Activated T-cell treated with anti-CD3 and anti-CD28 coated beads, Interleukin-2, amount 50 U/mL, for 72 hours (primary cell): ENCODE results near the gene APEX2. TPM values are rescaled to one million over a fixed set of nuclear protein-coding genes. Genes with fewer than 3 reads are reported as not detected.

ENCODE experiments used
- ATAC-seq, 2 donors: fragments of 150-1000 bp; cut with Tn5 transposase; replicated peaks in 1 of 2; 2 replicates each; pipeline ENCODE4 v1.10.0; 2021; ENCODE audit warnings: moderate library complexity in 2 of 2, mild to moderate bottlenecking in 1 of 2
- DNase-seq, 2 donors: peaks; one replicate each; pipeline ENCODE4 v3.0.0; 2021 to 2022; ENCODE audit warnings: mixed read lengths in 1 of 2
- H3K27ac Mint-ChIP-seq: one replicate; pipeline ENCODE4 v1.8.0; 2022; ENCODE audit warnings: mild to moderate bottlenecking, moderate library complexity, mixed read lengths
- H3K27me3 Mint-ChIP-seq: one replicate; pipeline ENCODE4 v1.8.0; 2022; ENCODE audit warnings: low read depth, mixed read lengths
- H3K36me3 Mint-ChIP-seq, 2 donors: one replicate each; pipeline ENCODE4 v1.8.0; 2022; ENCODE audit warnings: mixed read lengths in 2 of 2, mild to moderate bottlenecking in 1 of 2; ENCODE audit not compliant: insufficient read depth in 2 of 2
- H3K4me1 Mint-ChIP-seq: one replicate; pipeline ENCODE4 v1.8.0; 2022; ENCODE audit warnings: low read depth, mixed read lengths
- H3K4me3 Mint-ChIP-seq, 2 donors: one replicate each; pipeline ENCODE4 v1.8.0; 2022; ENCODE audit warnings: mild to moderate bottlenecking in 2 of 2, mixed read lengths in 2 of 2, moderate library complexity in 2 of 2
- H3K9me3 Mint-ChIP-seq, 2 donors: one replicate each; pipeline ENCODE4 v1.8.0; 2022; ENCODE audit warnings: mixed read lengths in 2 of 2
- total RNA-seq, 2 donors: library from RNA; stranded (reverse); gene quantifications; one replicate each; pipeline ENCODE4 v1.2.3, GENCODE V29; 2022

APEX2 gene
- total RNA-seq, 2 donors from 2014 or later = 21.3 to 26.6 TPM

GRCh38 chrX:54994668-54995351 lies 5.4 kb upstream of the APEX2 start:
- no peaks in the 10 kb centered on the region for H3K36me3 Mint-ChIP-seq
- H3K9me3 Mint-ChIP-seq = no peaks in the 10 kb centered on the region
- DNase-seq (no peak), ATAC-seq (no peak)
- H3K4me3 Mint-ChIP-seq = no peak overlapping the region
- peaks cover 22% of the 10 kb centered on the region for H3K27me3 Mint-ChIP-seq
- H3K27ac Mint-ChIP-seq = no peak overlapping the region
- peaks cover 8% of the 10 kb centered on the region for H3K4me1 Mint-ChIP-seq

GRCh38 chrX:54995621-54996020 lies 4.5 kb upstream of the APEX2 start:
- Mint-ChIP-seq H3K4me3 (no peak overlapping the region), H3K4me1 (peaks cover 9% of the 10 kb centered on the region), H3K27ac (no peak overlapping the region), H3K27me3 (peaks cover 22% of the 10 kb centered on the region), H3K36me3 (peaks cover 0 to 2% of the 10 kb centered on the region in 2 donors), H3K9me3 (no peaks in the 10 kb centered on the region)
- DNase-seq (no peak), ATAC-seq (no peak)

- Mint-ChIP-seq H3K36me3 (peaks cover 11 to 12% of the 10 kb centered on the region in 2 donors), H3K9me3 (no peaks in the 10 kb centered on the region), H3K27me3 (no peaks in the 10 kb centered on the region), H3K4me3 (no peak overlapping the region), H3K4me1 (peaks cover 38% of the 10 kb centered on the region), H3K27ac (no peak overlapping the region)
- DNase-seq = no peak
- ATAC-seq = no peak
Measured at GRCh38 chrX:55004231-55004630, 4.1 kb downstream of the APEX2 start.

- no peak for ATAC-seq
- H3K4me1 Mint-ChIP-seq = peaks cover 31% of the 10 kb centered on the region
- H3K4me3 Mint-ChIP-seq = no peak overlapping the region
- H3K27me3 Mint-ChIP-seq = no peaks in the 10 kb centered on the region
- no peak for DNase-seq
- no peak overlapping the region for H3K27ac Mint-ChIP-seq
- H3K9me3 Mint-ChIP-seq = no peaks in the 10 kb centered on the region
- H3K36me3 Mint-ChIP-seq = peaks cover 11 to 12% of the 10 kb centered on the region in 2 donors
Measured at GRCh38 chrX:55005256-55005655, 5.1 kb downstream of the APEX2 start.

- Mint-ChIP-seq H3K27ac (no peak overlapping the region), H3K4me3 (no peak overlapping the region), H3K4me1 (peaks cover 18% of the 10 kb centered on the region), H3K27me3 (no peaks in the 10 kb centered on the region), H3K9me3 (no peaks in the 10 kb centered on the region), H3K36me3 (peaks cover 7 to 10% of the 10 kb centered on the region in 2 donors)
- DNase-seq (no peak), ATAC-seq (no peak)
Measured at GRCh38 chrX:55006827-55007621, 6.9 kb downstream of the APEX2 start.

- Mint-ChIP-seq H3K9me3 (no peaks in the 10 kb centered on the region), H3K27me3 (no peaks in the 10 kb centered on the region), H3K36me3 (peaks cover 7 to 10% of the 10 kb centered on the region in 2 donors), H3K4me3 (no peak overlapping the region), H3K4me1 (peaks cover 12% of the 10 kb centered on the region), H3K27ac (no peak overlapping the region)
- no peak for ATAC-seq
- no peak for DNase-seq
Measured at GRCh38 chrX:55007656-55008055, 7.5 kb downstream of the APEX2 start.

GRCh38 chrX:55008571-55009358 lies 8.6 kb downstream of the APEX2 start:
- no peaks in the 10 kb centered on the region for H3K9me3 Mint-ChIP-seq
- H3K4me3 Mint-ChIP-seq = no peak overlapping the region
- peak overlapping the region; percentile 56 for H3K27ac Mint-ChIP-seq
- H3K27me3 Mint-ChIP-seq = no peaks in the 10 kb centered on the region
- DNase-seq (no peak), ATAC-seq (peak in 1 of 2 donors; percentile 36)
- peaks cover 4 to 7% of the 10 kb centered on the region in 2 donors for H3K36me3 Mint-ChIP-seq
- peaks cover 5% of the 10 kb centered on the region for H3K4me1 Mint-ChIP-seq

GRCh38 chrX:55011294-55011693 lies 11.1 kb downstream of the APEX2 start:
- H3K4me3 Mint-ChIP-seq = no peak overlapping the region
- H3K27me3 Mint-ChIP-seq = no peaks in the 10 kb centered on the region
- DNase-seq (no peak), ATAC-seq (no peak)
- H3K27ac Mint-ChIP-seq = no peak overlapping the region
- peaks cover 0 to 3% of the 10 kb centered on the region in 2 donors for H3K36me3 Mint-ChIP-seq
- no peaks in the 10 kb centered on the region for H3K9me3 Mint-ChIP-seq
- H3K4me1 Mint-ChIP-seq = peaks cover 5% of the 10 kb centered on the region

- Mint-ChIP-seq H3K4me1 (no peaks in the 10 kb centered on the region), H3K9me3 (no peaks in the 10 kb centered on the region), H3K27me3 (no peaks in the 10 kb centered on the region), H3K36me3 (no peaks in the 10 kb centered on the region), H3K4me3 (no peak overlapping the region), H3K27ac (no peak overlapping the region)
- ATAC-seq = no peak
- DNase-seq = no peak
Measured at GRCh38 chrX:55014897-55015299, 14.7 kb downstream of the APEX2 start.

- DNase-seq (no peak), ATAC-seq (no peak)
- Mint-ChIP-seq H3K4me1 (no peaks in the 10 kb centered on the region), H3K36me3 (peaks cover 0 to 2% of the 10 kb centered on the region in 2 donors), H3K9me3 (no peaks in the 10 kb centered on the region), H3K4me3 (no peak overlapping the region), H3K27ac (no peak overlapping the region), H3K27me3 (peaks cover 23% of the 10 kb centered on the region)
Measured at GRCh38 chrX:55026143-55026542, 26.0 kb downstream of the APEX2 start.

GRCh38 chrX:55026840-55027239 lies 26.7 kb downstream of the APEX2 start:
- H3K4me1 Mint-ChIP-seq = no peaks in the 10 kb centered on the region
- peaks cover 19% of the 10 kb centered on the region for H3K27me3 Mint-ChIP-seq
- H3K4me3 Mint-ChIP-seq = no peak overlapping the region
- H3K36me3 Mint-ChIP-seq = peaks cover 0 to 2% of the 10 kb centered on the region in 2 donors
- ATAC-seq (no peak), DNase-seq (no peak)
- no peak overlapping the region for H3K27ac Mint-ChIP-seq
- H3K9me3 Mint-ChIP-seq = no peaks in the 10 kb centered on the region

GRCh38 chrX:55028040-55028439 lies 27.9 kb downstream of the APEX2 start:
- Mint-ChIP-seq H3K27me3 (peaks cover 19% of the 10 kb centered on the region), H3K27ac (no peak overlapping the region), H3K4me1 (no peaks in the 10 kb centered on the region), H3K4me3 (no peak overlapping the region), H3K36me3 (peaks cover 0 to 2% of the 10 kb centered on the region in 2 donors), H3K9me3 (no peaks in the 10 kb centered on the region)
- ATAC-seq = no peak
- DNase-seq = no peak

- H3K36me3 Mint-ChIP-seq = peaks cover 0 to 2% of the 10 kb centered on the region in 2 donors
- no peak for DNase-seq
- H3K27ac Mint-ChIP-seq = no peak overlapping the region
- ATAC-seq = no peak
- H3K4me3 Mint-ChIP-seq = no peak overlapping the region
- H3K4me1 Mint-ChIP-seq = no peaks in the 10 kb centered on the region
- no peaks in the 10 kb centered on the region for H3K9me3 Mint-ChIP-seq
- peaks cover 19% of the 10 kb centered on the region for H3K27me3 Mint-ChIP-seq
Measured at GRCh38 chrX:55028611-55029010, 28.4 kb downstream of the APEX2 start.
